Measurements from ENCODE around the gene GPR17.

GRCh38 chr2:127653421-127654083 lies 7.6 kb downstream of the GPR17 start:
- TF ChIP-seq POLR2AphosphoS5 (IDR thresholded peaks at IDR 0.05), result no peak
- TF ChIP-seq POLR2A (IDR thresholded peaks at IDR 0.05), result no peak
- TF ChIP-seq CTCF (IDR thresholded peaks at IDR 0.05), result no peak

Data from suprapubic skin (tissue), 4 donors.